ENCODE data around the gene CASZ1. TPM values are rescaled to one million over a fixed set of nuclear protein-coding genes. Genes with fewer than 3 reads are reported as not detected.

The CASZ1 gene
- total RNA-seq, 1 donor from 2014 or later = 11.8 TPM

DNA sequence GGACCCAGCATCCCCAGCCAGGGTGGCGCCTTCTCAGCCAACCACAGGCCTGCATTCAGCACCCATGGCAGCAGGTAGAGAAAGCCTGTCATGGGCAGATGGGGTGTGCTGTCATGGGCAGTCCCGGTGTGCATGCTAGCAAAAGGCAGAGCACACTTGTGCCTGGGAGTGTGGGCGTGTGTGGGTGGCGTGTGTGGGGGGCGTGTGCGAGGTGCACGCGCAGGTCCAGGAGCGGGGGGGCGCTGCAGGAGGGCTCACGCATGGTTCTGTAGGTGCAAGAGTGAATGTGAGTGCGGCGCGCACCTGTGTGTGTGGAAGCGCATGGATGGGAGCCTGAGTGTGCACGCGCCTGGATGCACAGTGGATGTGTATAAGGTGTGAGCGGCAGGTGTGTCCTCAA is 137.2 kb downstream of the CASZ1 start:
- DNase-seq (ENCODE audit: low read depth) = no peak
- H3K4me3 ChIP-seq (ENCODE audit: low read depth, low read length) = no peak overlapping the region
- no peak for TF ChIP-seq CTCF (conservative IDR thresholded peaks at IDR 0.05; ENCODE audit: low read depth, low read length)

DNA sequence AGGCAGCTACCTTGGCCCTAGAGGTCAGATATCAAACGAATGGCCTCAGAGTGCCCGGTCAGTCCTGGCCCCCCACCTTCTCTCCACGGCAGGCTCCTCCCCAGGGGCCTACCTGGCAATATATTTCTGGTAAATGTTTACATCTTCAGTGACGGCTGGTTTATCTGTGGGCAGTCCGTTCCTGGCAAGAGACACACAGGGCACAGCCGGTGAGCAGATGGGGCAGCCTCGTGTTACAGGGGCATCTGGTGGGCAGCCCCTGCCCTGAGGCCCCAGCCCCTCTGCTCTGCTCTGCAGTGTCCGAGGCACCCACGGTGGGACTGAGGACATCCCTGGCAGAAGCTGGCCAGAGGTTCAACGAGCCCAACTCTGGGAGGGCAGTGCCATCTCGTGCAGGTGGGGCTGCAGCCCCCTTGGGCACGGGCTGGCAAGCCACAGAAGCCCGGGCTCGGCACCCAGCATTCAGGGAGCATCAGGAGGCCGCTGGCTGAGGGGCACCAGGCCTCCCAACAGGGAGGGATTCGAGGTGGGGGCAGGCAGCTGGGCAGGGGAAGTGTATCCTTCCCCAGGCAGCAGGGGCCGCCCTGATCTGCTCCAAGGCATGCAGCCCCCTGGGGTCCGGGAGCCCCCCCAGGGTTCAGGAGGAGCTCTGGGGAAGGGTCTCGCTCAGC is 137.9 kb downstream of the CASZ1 start:
- no peak for DNase-seq (ENCODE audit: low read depth)
- no peak overlapping the region for H3K4me3 ChIP-seq (ENCODE audit: low read depth, low read length)
- TF ChIP-seq CTCF (conservative IDR thresholded peaks at IDR 0.05; ENCODE audit: low read depth, low read length) = no peak

GRCh38 chr1:10657088-10657847 is 139.2 kb downstream of the CASZ1 start:
- no peak for TF ChIP-seq CTCF (conservative IDR thresholded peaks at IDR 0.05; ENCODE audit: low read depth, low read length)
- no peak for DNase-seq (ENCODE audit: low read depth)
- no peak overlapping the region for H3K4me3 ChIP-seq (ENCODE audit: low read depth, low read length)

- DNase-seq (ENCODE audit: low read depth) = no peak
- no peak for TF ChIP-seq CTCF (conservative IDR thresholded peaks at IDR 0.05; ENCODE audit: low read depth, low read length)
- no peak overlapping the region for H3K4me3 ChIP-seq (ENCODE audit: low read depth, low read length)
Observed at GRCh38 chr1:10656431-10656830, 140.0 kb downstream of the CASZ1 start.

- H3K4me3 ChIP-seq (ENCODE audit: low read depth, low read length) = no peak overlapping the region
- no peak for TF ChIP-seq CTCF (conservative IDR thresholded peaks at IDR 0.05; ENCODE audit: low read depth, low read length)
- DNase-seq (ENCODE audit: low read depth) = no peak
Observed at GRCh38 chr1:10655002-10655401, 141.4 kb downstream of the CASZ1 start.

GRCh38 chr1:10653370-10654125 is 142.9 kb downstream of the CASZ1 start:
- TF ChIP-seq CTCF (conservative IDR thresholded peaks at IDR 0.05; ENCODE audit: low read depth, low read length) = no peak
- no peak for DNase-seq (ENCODE audit: low read depth)
- H3K4me3 ChIP-seq (ENCODE audit: low read depth, low read length) = no peak overlapping the region

All from epithelial cell of proximal tubule (primary cell).